NCI-H69 (cell line): Measurements from ENCODE around the gene ARHGEF28.

ENCODE experiments used
- DNase-seq: peaks from one replicate; lab custom pipeline; 2025; lab: John Stamatoyannopoulos, UW

The ARHGEF28 gene

GRCh38 chr5:73938280-73938937 lies 312.4 kb downstream of the ARHGEF28 start:
- no peak for DNase-seq

GRCh38 chr5:73938938-73939320 lies 312.9 kb downstream of the ARHGEF28 start:
- DNase-seq = no peak

GRCh38 chr5:73939557-73939956 lies 313.6 kb downstream of the ARHGEF28 start:
- DNase-seq = peak; percentile 61

- peak; percentile 74 for DNase-seq
Measured at GRCh38 chr5:73940026-73940425, 314.0 kb downstream of the ARHGEF28 start.

GRCh38 chr5:73940801-73941200 lies 314.8 kb downstream of the ARHGEF28 start:
- DNase-seq = no peak

DNA sequence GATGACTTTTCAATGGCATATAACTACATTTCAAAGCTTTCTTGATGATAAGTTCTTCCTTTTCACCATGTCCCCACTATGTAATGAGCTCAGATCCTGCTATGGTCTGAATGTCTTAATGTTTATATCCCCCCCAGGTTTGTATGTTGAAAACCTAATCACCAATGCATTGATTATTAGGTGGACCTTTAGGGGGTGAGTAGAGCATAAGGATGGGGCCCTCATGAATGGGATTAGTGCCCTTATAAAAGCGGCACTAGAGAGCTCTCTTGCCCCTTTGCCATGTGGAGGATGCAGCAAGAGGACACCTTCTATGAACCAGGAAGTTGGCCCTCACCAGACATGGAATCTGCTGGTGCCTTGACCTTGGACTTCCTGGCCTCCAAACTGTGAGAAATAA lies 316.8 kb downstream of the ARHGEF28 start:
- no peak for DNase-seq

- no peak for DNase-seq
Measured at GRCh38 chr5:73943397-73943796, 317.4 kb downstream of the ARHGEF28 start.

DNA sequence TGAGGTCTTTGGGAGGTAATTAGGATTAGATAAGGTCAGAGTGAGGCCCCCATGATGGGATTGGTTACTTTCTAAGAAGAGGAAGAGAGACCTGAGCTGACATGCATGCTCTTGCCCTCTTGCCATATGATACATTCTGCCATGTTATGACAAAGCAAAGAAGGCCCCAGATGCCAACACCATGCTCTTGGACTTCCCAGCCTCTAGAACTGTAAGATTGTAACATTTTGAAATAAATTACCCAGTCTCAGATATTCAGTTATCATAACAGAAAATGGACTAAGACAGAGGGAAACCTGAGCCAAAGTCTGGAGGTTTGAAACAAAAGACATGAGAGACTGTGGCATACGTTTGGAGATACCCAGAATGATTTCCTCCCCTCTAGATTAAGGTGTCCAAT lies 318.6 kb downstream of the ARHGEF28 start:
- DNase-seq = no peak

GRCh38 chr5:73945505-73945904 lies 319.5 kb downstream of the ARHGEF28 start:
- peak; percentile 69 for DNase-seq

DNA sequence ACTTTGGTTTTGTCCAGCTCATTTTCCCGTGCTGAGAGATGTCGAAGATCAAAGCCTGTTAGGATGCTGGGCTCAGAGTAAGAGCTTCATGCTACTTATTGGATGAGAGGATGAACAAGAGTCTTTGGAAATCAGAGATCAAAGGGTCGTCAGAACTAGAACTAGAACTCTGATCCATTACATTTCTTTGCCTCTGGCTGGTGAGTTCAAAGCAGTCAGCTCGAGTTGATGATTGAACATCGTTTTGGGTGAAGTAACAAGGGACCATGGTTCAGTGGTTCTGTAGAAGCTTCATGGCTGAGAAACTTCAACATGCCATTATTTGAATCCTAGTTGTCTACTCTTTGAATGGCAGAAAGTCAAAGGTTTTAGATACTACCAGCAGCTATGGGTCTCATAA lies 320.3 kb downstream of the ARHGEF28 start:
- peak; percentile 33 for DNase-seq

- DNase-seq = peak; percentile 91
Measured at GRCh38 chr5:73946919-73947602, 321.1 kb downstream of the ARHGEF28 start.

DNA sequence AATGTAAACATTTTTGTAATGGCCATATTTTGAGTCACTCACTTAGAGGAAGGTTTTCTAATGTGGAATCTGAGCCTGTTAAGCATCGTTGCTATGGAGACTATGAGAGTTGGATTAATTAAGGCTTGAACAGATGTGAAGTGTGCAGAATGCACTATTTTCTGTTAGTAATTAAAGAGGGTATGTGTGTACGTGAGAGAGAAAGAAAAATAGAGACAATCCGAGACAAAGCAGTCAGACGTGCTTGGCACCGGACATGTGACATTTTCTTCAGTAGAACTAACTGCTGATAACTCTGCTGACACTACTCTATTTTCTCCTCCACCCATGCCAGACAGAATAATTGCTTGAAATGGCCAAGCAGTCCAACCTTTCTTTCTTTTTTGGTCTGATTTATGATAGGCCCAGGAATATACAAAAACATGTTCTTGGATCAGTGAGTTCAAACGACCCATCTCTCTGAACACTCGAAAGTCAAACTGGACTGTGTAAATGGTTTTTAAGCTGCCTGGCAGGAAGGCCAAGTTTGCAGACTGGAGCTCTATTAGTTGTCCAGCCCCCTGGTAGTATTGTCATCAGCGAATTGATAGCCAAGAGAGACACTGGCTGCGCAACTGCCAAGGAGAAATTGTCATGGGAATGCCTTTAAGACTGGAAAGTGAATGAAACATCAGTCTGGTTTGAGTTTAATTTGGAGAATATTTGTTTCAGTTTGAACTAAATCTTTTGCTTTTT lies 322.1 kb downstream of the ARHGEF28 start:
- peak; percentile 99 for DNase-seq

GRCh38 chr5:73948720-73949119 lies 322.7 kb downstream of the ARHGEF28 start:
- DNase-seq = peak; percentile 85

GRCh38 chr5:73950441-73950873 lies 324.5 kb downstream of the ARHGEF28 start:
- no peak for DNase-seq

- DNase-seq = no peak
Measured at GRCh38 chr5:73950912-73951430, 325.0 kb downstream of the ARHGEF28 start.

GRCh38 chr5:73952872-73953271 lies 326.9 kb downstream of the ARHGEF28 start:
- no peak for DNase-seq

- peak; percentile 33 for DNase-seq
Measured at GRCh38 chr5:73954381-73954780, 328.4 kb downstream of the ARHGEF28 start.

GRCh38 chr5:73955271-73955846 lies 329.4 kb downstream of the ARHGEF28 start:
- peak; percentile 59 for DNase-seq

- no peak for DNase-seq
Measured at GRCh38 chr5:73957397-73958001, 331.5 kb downstream of the ARHGEF28 start.

DNA sequence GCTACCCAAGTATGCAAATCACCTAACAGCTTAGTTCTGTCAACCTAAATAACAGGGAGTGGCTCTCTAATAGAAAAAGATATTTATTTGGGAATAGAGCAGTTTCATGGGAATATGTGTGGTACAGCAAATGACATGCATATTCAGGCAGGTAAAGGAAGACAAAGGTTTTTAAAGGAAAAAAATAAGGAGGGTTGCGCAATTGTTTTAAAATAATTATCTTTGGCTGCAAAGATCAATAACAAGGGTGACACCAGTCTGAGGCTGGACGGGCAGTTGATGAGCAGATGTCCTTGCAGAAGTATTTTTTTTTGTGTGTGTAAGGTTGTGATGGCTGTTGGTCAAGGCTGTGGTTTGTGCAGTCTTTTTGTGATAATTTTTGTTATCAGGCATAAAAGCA lies 332.0 kb downstream of the ARHGEF28 start:
- DNase-seq = no peak

- peak; percentile 41 for DNase-seq
Measured at GRCh38 chr5:73960023-73960422, 334.0 kb downstream of the ARHGEF28 start.

DNA sequence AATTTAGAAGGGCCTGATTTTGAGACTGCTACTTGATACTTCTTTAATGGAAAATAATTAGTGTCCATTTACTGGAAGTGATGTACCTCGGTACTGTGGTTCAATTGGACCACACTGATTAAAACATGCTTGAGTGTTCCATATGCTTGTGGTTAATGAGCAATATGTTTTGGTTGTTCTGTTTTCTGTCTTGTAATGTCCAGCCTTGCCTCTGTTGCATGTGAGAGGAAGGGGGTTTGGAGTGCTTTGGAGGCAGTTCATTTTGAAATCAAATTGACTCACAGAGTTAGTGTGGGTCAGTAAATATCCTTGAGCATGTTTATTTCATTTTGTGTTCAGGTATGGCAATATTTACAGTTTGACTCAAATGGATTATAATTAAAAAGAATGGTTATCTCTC lies 334.4 kb downstream of the ARHGEF28 start:
- DNase-seq = no peak
